ENCODE results near the gene C9orf50.
"Not testable (repeated sequence)": the region's sequence is repeated elsewhere in the genome, so short reads cannot be mapped to it uniquely, and the experiment has no call there.

C9orf50 gene

GRCh38 chr9:129597355-129598088, 23.4 kb downstream of the C9orf50 start:
- H3K4me1 ChIP-seq (ENCODE audit: control insufficient read depth, insufficient read depth, low read length, poor library complexity, severe bottlenecking), result peaks cover 30% of the 10 kb centered on the region
- H3K9me3 ChIP-seq (ENCODE audit: control insufficient read depth, low read length), result no peaks in the 10 kb centered on the region
- H3K27ac ChIP-seq (ENCODE audit: low read depth, low read length, severe bottlenecking), result peak overlapping the region; percentile 81
- no peaks in the 10 kb centered on the region for H3K36me3 ChIP-seq (ENCODE audit: control insufficient read depth, insufficient read depth, low read length)
- peak overlapping the region; percentile 46 for H3K4me3 ChIP-seq (ENCODE audit: extremely low read depth, insufficient read depth, low read length, poor library complexity, severe bottlenecking)
- WGBS, 2 experiments (ENCODE audit: insufficient coverage in 2 of 2), result 2% methylated on average over 21 to 31 of the region's 57 CpGs

- Histone ChIP-seq H3K9me3 (ENCODE audit: control insufficient read depth, low read length) (no peaks in the 10 kb centered on the region), H3K27ac (ENCODE audit: low read depth, low read length, severe bottlenecking) (peak overlapping the region; percentile 81), H3K36me3 (ENCODE audit: control insufficient read depth, insufficient read depth, low read length) (no peaks in the 10 kb centered on the region), H3K4me1 (ENCODE audit: control insufficient read depth, insufficient read depth, low read length, poor library complexity, severe bottlenecking) (peaks cover 27% of the 10 kb centered on the region), H3K4me3 (ENCODE audit: extremely low read depth, insufficient read depth, low read length, poor library complexity, severe bottlenecking) (peak overlapping the region; percentile 46)
- WGBS, 2 experiments (ENCODE audit: insufficient coverage in 2 of 2), result 4 to 8% methylated on average over 3 to 15 of the region's 33 CpGs
Measured at GRCh38 chr9:129596541-129597331, 24.2 kb downstream of the C9orf50 start.

- Histone ChIP-seq H3K36me3 (ENCODE audit: control insufficient read depth, insufficient read depth, low read length) (no peaks in the 10 kb centered on the region), H3K9me3 (ENCODE audit: control insufficient read depth, low read length) (no peaks in the 10 kb centered on the region), H3K4me1 (ENCODE audit: control insufficient read depth, insufficient read depth, low read length, poor library complexity, severe bottlenecking) (peaks cover 28% of the 10 kb centered on the region), H3K27ac (ENCODE audit: low read depth, low read length, severe bottlenecking) (peak overlapping the region; percentile 81), H3K4me3 (ENCODE audit: extremely low read depth, insufficient read depth, low read length, poor library complexity, severe bottlenecking) (peak overlapping the region; percentile 46)
- 81 to 100% methylated on average over 1 to 4 of the region's 6 CpGs for WGBS, 2 experiments (ENCODE audit: insufficient coverage in 2 of 2)
Measured at GRCh38 chr9:129595903-129596540, 24.9 kb downstream of the C9orf50 start.

GRCh38 chr9:129595311-129595741, 25.6 kb downstream of the C9orf50 start:
- WGBS, 2 experiments (ENCODE audit: insufficient coverage in 2 of 2), result 75 to 100% methylated on average over 3 of the region's 5 CpGs
- no peaks in the 10 kb centered on the region for H3K9me3 ChIP-seq (ENCODE audit: control insufficient read depth, low read length)
- H3K4me3 ChIP-seq (ENCODE audit: extremely low read depth, insufficient read depth, low read length, poor library complexity, severe bottlenecking), result no peak overlapping the region
- H3K4me1 ChIP-seq (ENCODE audit: control insufficient read depth, insufficient read depth, low read length, poor library complexity, severe bottlenecking), result peaks cover 26% of the 10 kb centered on the region
- H3K27ac ChIP-seq (ENCODE audit: low read depth, low read length, severe bottlenecking), result no peak overlapping the region
- H3K36me3 ChIP-seq (ENCODE audit: control insufficient read depth, insufficient read depth, low read length), result no peaks in the 10 kb centered on the region

GRCh38 chr9:129594632-129595031, 26.3 kb downstream of the C9orf50 start:
- 95 to 97% methylated on average over 6 of the region's 7 CpGs for WGBS, 2 experiments (ENCODE audit: insufficient coverage in 2 of 2)
- Histone ChIP-seq H3K27ac (ENCODE audit: low read depth, low read length, severe bottlenecking) (no peak overlapping the region), H3K9me3 (ENCODE audit: control insufficient read depth, low read length) (no peaks in the 10 kb centered on the region), H3K4me1 (ENCODE audit: control insufficient read depth, insufficient read depth, low read length, poor library complexity, severe bottlenecking) (peaks cover 24% of the 10 kb centered on the region), H3K4me3 (ENCODE audit: extremely low read depth, insufficient read depth, low read length, poor library complexity, severe bottlenecking) (no peak overlapping the region), H3K36me3 (ENCODE audit: control insufficient read depth, insufficient read depth, low read length) (no peaks in the 10 kb centered on the region)

GRCh38 chr9:129592790-129593189, 28.1 kb downstream of the C9orf50 start:
- not testable (repeated sequence) for H3K36me3 ChIP-seq (ENCODE audit: control insufficient read depth, insufficient read depth, low read length); H3K27ac ChIP-seq (ENCODE audit: low read depth, low read length, severe bottlenecking); H3K4me3 ChIP-seq (ENCODE audit: extremely low read depth, insufficient read depth, low read length, poor library complexity, severe bottlenecking); H3K9me3 ChIP-seq (ENCODE audit: control insufficient read depth, low read length)
- WGBS, 2 experiments (ENCODE audit: insufficient coverage in 2 of 2), result 88 to 89% methylated on average over 8 to 10 of the region's 10 CpGs
- peaks cover 15% of the 10 kb centered on the region for H3K4me1 ChIP-seq (ENCODE audit: control insufficient read depth, insufficient read depth, low read length, poor library complexity, severe bottlenecking)

- no peak overlapping the region for H3K27ac ChIP-seq (ENCODE audit: low read depth, low read length, severe bottlenecking)
- 34 to 49% methylated on average over 4 to 5 of the region's 5 CpGs for WGBS, 2 experiments (ENCODE audit: insufficient coverage in 2 of 2)
- no peaks in the 10 kb centered on the region for H3K36me3 ChIP-seq (ENCODE audit: control insufficient read depth, insufficient read depth, low read length)
- H3K4me3 ChIP-seq (ENCODE audit: extremely low read depth, insufficient read depth, low read length, poor library complexity, severe bottlenecking), result no peak overlapping the region
- H3K4me1 ChIP-seq (ENCODE audit: control insufficient read depth, insufficient read depth, low read length, poor library complexity, severe bottlenecking), result peaks cover 15% of the 10 kb centered on the region
- H3K9me3 ChIP-seq (ENCODE audit: control insufficient read depth, low read length), result no peaks in the 10 kb centered on the region
Measured at GRCh38 chr9:129591916-129592315, 29.0 kb downstream of the C9orf50 start.

- no peak overlapping the region for H3K27ac ChIP-seq (ENCODE audit: low read depth, low read length, severe bottlenecking)
Measured at GRCh38 chr9:129590466-129590865, 30.4 kb downstream of the C9orf50 start.

GRCh38 chr9:129587487-129588262, 33.2 kb downstream of the C9orf50 start:
- no peak overlapping the region for H3K27ac ChIP-seq (ENCODE audit: low read depth, low read length, severe bottlenecking)
- WGBS, 2 experiments (ENCODE audit: insufficient coverage in 2 of 2), result 88 to 92% methylated on average over 17 to 19 of the region's 23 CpGs
- no peaks in the 10 kb centered on the region for H3K36me3 ChIP-seq (ENCODE audit: control insufficient read depth, insufficient read depth, low read length)
- H3K9me3 ChIP-seq (ENCODE audit: control insufficient read depth, low read length), result no peaks in the 10 kb centered on the region
- no peak overlapping the region for H3K4me3 ChIP-seq (ENCODE audit: extremely low read depth, insufficient read depth, low read length, poor library complexity, severe bottlenecking)
- peaks cover 9% of the 10 kb centered on the region for H3K4me1 ChIP-seq (ENCODE audit: control insufficient read depth, insufficient read depth, low read length, poor library complexity, severe bottlenecking)

More at GRCh38 chr9:129590466-129590865, 30.4 kb downstream of the C9orf50 start:
- Histone ChIP-seq H3K4me3 (ENCODE audit: extremely low read depth, insufficient read depth, low read length, poor library complexity, severe bottlenecking) (no peak overlapping the region), H3K4me1 (ENCODE audit: control insufficient read depth, insufficient read depth, low read length, poor library complexity, severe bottlenecking) (peaks cover 9% of the 10 kb centered on the region), H3K9me3 (ENCODE audit: control insufficient read depth, low read length) (no peaks in the 10 kb centered on the region), H3K36me3 (ENCODE audit: control insufficient read depth, insufficient read depth, low read length) (no peaks in the 10 kb centered on the region)
- WGBS, 2 experiments (ENCODE audit: insufficient coverage in 2 of 2), result 70 to 82% methylated on average over 3 to 6 of the region's 6 CpGs

GRCh38 chr9:129586685-129587084, 34.2 kb downstream of the C9orf50 start:
- 75 to 88% methylated on average over 3 to 4 of the region's 8 CpGs for WGBS, 2 experiments (ENCODE audit: insufficient coverage in 2 of 2)
- Histone ChIP-seq H3K9me3 (ENCODE audit: control insufficient read depth, low read length) (no peaks in the 10 kb centered on the region), H3K4me1 (ENCODE audit: control insufficient read depth, insufficient read depth, low read length, poor library complexity, severe bottlenecking) (peaks cover 4% of the 10 kb centered on the region), H3K36me3 (ENCODE audit: control insufficient read depth, insufficient read depth, low read length) (no peaks in the 10 kb centered on the region), H3K27ac (ENCODE audit: low read depth, low read length, severe bottlenecking) (no peak overlapping the region), H3K4me3 (ENCODE audit: extremely low read depth, insufficient read depth, low read length, poor library complexity, severe bottlenecking) (no peak overlapping the region)
